HuH-7 (cell line): ENCODE measurements around the gene NTM.
A peak's percentile ranks its signal among the peaks of the same experiment; 100 is the strongest.

Source experiments
- DNase-seq: peaks from one replicate; pipeline ENCODE4 v3.0.0; 2011; ENCODE audit warnings: low spot score

The NTM gene

DNA sequence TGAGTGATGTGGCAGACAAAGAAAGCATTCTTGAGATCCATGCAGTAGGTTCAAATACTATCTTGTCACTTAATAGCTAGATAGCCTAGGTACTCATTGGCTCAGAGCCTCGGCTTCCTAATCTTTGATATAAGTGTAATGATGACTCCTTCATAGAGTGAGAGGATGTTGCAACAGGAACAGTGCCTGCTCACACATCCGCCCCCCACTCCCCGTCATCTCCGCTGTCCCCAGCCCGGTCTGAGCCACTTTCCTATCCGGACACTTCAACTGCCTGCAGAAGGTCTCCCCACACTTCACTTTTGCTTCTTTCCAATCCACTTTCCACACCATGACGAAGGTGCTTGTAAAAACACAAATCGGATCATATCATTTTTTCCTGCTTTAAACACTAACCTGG is 128.8 kb downstream of the NTM start:
- DNase-seq, result no peak

DNA sequence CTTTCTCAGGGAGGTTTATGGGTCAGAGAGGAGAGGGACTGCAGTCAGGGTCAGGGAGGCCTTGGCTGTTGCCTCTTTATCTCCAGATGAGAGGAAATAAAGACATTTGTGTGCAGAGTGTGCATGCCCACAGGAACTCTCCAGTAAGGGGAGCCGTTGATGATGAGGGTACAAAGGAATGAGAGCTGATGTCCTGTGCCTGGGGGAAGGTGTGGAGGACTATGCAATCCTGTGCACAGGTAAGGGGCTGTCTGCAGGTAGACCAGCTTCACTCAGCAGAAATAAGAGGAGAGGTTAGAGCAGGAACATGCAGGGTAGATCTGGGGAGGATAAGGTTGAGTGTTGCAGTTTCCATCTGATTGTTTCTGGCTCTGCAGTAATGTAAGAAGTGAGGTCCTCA is 132.6 kb downstream of the NTM start:
- DNase-seq, result no peak

DNA sequence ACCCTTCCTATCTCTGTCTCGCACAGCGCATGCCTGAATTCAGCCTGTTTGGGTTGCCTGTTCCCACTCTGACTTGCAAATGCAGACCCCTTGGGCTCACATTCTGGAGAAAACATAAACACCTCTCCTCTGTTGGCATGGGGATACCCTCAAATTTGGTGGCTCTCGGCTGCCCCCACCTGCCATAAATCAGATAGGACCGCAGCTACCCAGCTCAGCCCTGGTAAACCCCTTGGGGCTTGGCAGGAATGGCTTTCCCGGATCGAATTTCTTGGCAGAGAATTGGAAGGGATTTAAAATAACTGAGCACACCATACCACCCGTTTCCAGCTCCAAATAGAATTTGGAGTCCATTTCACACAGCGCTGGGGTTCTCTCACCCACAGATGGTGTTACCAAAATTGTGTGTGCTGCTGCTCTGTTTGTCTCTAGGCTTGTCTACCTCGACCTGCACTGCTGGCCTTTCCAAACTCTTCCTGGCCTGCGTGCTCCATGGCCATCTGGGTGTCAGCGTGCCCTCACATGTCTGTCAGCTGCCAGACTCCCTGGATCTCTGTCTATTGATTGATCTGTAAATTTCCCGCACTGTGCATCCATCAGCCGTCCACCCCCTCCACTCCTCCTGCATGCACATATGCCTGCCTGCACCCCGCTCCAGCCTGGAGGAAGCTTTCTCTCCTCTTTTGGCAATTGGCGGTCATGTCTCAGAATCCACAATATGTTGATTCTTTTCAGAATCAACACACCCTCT is 134.0 kb downstream of the NTM start:
- DNase-seq, result no peak

DNA sequence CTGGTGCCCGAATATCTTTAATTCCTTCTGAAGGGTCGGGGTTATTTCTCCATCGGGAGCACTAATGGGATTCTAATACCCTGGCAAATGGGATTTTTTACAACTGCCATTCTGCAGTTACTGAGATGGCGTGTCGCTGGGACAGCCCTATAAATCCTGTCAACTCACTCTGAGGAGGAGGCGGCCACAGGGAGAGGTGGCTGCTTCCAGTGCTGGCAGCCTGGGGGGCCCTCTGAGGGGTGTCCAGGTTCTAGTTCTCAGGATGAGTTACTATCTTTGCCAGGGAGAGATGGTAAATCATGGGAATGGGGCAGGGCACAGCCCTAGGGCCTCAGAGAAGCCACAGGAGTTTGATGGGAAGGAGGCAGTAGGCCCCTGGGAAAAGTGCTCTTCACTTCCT is 135.9 kb downstream of the NTM start:
- DNase-seq, result no peak

DNA sequence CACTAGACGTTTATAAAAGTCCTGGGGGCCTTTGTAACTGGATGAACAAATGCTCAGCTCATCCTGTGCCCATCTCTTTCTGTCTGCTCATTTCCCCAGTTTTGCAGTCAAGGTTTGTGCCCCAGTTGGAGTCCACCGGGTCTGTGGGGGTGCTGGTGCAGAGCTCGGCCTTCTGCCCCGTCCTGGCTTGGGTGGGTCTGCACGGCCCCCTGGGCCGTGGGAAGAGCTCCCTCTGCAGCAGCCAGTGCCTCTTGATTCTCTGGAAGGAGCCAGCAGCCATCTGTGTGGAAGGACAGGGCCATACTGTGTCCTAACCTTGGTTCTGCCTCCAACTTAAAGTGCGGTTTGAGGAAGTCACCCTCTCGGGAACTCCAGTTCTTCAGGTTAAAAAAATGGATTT is 140.2 kb downstream of the NTM start:
- no peak for DNase-seq

DNA sequence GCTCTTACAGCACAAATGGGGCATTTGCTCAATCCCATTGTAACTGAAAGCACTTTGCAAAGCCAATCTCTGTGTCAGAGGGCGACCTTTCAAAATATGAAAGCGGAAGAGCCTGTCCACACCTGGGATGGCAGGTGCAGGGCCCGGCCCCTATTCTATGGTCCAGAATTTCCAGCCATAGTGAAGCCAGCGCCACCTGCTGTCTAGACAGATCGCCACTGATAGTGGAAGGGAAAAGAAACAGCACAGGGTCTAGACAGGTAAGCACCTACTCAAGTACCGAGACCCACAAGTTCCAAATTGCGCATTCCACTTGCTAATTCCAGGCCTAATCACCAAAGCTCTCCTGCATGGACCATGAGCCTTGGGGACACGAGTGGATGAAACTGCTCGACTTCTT is 141.4 kb downstream of the NTM start:
- DNase-seq, result peak; percentile 20

DNA sequence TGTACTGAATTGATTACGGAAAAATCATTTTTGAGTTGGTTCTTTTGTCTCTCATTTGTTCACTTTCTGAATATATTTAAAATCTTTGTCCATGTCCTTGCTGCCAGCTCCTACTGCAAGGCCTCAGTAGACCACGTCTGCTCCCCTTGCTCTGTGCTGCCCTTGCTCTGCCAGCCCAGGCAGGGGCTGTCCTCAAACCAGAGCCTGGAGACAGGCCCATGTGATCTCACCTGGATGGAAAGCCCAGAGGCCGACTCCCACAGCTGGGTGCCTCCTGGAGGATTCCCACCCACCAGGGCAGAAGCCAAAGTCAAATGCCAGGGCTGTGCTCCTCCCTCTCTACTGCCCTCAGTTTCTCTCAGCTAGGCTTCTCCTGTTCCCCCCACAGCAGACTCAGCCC is 141.8 kb downstream of the NTM start:
- no peak for DNase-seq

DNA sequence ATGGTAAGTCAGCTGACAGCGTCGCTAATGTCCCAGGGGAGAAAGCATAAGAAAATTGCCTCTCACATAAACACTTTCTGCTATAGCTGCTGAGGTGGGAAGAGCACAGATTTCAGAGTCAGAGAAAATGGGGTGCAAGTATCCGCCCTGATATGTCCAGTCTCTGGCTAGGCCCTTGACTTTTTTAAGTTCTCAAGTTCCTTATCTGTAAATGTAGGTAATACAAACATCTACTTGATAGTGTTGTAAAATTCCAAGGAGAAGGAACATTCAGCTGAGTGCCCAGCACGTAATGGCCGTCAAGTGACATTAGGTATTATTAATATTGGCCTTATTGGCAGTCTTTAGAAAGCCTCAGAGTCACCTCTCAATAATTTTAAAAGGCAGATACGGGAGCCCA is 143.6 kb downstream of the NTM start:
- no peak for DNase-seq

DNA sequence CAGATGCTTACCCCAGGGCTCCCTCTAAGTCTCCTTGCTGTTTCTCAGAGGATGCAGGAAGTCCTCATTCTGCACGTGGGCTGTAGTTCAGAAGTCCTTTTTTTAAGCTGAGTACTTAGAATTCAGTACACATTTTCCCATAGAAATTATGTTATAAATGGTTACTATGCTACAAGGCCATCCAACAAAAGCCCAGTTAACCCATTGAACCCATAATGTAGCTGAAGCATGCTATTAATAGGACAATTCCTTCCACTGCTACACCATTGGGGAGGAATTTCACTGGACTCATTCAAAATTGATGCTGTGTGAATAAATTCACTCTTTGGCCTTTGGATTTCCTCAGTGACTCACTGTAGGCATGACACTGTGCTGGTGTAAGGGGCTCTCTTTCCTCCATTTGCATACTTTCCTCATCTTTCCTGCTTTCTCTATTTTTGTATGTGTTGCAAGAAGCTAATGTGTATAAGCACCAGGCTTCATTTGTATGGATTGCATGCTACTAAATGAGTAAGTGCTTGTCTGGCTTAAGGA is 148.0 kb downstream of the NTM start:
- DNase-seq, result no peak

DNA sequence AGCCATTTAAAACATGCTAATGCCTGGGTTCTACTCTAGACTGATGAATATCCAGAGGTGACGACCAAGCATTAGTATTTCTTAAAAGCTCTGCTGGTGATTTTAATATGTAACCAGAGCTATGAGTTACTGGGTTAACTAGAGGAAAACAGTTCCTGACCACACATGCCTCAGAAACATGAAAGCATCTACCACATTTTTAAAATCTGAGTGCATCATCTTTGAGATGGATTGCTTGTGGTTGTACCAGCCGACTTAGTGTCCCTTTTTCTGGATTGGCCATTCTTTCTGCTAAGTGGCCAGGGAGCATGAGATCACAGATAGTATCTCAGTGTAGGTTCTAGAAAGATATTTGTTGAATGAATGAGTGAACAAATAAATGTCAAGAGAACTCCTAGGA is 152.4 kb downstream of the NTM start:
- no peak for DNase-seq

DNA sequence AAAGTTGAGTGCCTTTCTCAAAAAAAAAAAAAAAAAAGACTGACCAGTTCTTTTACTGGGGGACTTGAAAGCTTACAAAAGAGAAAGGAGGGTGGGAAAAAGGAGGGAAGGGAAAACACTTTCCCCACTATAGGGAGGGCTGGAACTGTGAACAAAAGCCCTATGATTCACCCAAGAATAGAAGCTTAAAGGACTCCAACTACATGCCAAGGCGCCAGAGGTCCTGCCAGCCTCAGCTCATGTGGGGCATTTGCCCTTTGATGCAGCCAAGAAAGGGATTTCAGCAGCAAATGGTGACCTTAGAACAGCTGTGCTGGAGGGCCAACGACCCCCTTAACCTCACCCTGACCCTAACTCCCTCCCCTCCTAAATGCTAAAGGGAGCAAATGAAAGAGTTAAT is 160.0 kb downstream of the NTM start:
- no peak for DNase-seq

DNA sequence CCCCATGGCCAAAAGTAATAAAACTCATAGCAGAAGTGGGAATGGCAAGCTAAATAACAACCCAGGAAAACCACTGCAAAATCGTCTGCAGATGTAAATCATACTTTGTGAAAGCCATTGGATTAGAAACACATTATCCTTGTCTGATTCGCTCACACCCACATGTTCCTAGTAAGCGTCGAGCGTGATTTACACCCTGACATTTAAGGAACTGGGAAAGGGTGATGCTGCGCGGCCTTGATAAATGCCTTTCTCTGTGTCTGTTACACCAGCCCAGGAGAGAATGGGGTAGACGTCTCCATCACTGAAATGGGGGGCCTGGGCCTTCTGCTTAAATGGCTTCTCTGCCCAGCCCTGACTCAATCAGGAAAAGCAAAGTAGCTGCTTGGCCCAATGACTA is 162.7 kb downstream of the NTM start:
- no peak for DNase-seq

DNA sequence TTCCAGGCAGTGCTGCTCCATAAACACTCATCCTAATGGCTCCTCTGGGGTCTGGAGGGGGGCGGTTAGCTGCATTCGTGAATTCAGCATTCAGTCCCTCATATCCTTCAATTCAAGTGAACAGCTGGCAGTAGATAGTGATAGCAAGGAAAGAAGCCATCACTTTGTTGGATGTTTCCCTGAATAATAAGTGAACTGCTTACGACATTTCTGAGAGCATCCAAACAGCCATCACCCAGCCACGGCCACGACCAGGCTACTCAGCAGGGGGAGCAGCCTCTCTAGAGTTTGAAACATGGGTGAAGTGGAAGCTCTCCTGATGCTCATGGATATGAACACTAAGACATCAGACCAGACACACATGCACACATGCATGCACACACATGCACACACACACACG is 163.6 kb downstream of the NTM start:
- no peak for DNase-seq

DNA sequence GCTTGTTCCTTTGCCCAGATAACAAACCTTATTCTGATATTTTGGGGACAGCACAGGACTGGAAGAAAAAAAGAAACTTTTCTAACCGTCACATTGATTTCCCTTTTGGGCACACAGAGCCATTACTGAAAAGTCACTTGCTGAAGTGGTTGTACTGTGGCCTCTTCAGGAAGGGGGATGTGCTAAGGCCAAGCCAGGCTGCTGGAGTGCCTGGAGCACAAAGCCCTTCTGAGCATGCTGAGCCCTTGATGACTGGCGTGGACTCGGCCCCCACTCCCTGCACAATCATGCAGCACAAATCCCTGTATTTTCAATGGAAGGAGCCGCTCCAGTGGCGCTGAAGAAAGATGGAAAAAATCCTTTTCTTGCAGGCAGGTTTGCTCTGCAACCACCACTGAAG is 164.2 kb downstream of the NTM start:
- no peak for DNase-seq

DNA sequence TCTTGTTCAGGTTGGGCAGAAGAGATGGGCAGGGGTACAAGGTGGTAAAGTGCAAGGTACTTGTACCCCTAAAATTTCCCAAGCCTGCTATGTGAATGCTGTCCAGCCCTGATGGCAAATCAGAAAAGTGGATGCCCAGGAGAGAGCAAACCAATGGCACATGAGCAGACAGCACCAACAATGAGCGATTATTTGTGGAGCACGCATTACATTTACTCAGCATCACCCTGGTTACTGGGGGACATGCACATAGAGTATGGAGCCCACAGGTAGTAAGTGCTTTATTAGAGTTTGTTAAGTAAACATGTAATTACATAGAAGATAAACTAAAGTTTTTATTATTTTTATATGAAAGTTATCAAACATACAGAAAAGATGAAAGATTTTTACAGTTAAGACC is 165.7 kb downstream of the NTM start:
- DNase-seq, result no peak

DNA sequence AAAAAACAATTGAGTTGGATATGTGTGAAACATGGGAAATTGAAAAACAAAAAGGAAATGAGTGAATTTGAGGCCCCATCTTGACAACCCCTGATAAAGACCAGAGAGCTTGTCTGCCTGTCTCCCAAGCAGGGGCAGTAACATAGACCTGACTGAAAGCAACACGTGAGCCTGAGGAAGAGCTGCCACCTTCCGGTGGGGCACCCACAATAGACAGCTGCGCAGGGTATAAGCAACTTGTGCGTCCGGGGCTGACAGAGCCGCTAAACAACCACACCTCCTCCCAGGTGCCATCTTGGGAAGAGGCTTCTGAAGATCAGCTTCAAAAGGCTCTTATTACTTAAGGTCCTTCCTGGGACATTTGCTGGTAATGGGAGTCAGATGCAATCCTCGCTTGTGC is 166.8 kb downstream of the NTM start:
- no peak for DNase-seq

DNA sequence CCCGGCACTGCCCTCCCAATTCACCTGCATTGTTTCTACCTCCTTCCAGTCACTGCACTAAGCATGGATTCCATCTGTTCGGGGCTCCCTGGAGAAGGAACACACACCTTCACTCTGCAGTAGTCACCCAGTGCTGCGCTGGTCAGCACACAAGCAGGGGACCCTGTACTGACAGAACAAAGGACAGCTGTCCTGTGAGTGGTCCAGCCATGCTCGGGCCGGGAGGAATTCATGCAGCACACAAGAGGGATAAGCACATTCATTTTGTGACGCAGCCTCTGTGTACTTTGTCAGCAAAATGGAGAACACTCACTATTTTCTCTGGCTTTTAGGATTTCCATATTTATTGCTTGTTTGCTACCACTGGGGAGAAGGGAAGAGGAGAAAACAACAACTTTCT is 167.3 kb downstream of the NTM start:
- DNase-seq, result no peak

DNA sequence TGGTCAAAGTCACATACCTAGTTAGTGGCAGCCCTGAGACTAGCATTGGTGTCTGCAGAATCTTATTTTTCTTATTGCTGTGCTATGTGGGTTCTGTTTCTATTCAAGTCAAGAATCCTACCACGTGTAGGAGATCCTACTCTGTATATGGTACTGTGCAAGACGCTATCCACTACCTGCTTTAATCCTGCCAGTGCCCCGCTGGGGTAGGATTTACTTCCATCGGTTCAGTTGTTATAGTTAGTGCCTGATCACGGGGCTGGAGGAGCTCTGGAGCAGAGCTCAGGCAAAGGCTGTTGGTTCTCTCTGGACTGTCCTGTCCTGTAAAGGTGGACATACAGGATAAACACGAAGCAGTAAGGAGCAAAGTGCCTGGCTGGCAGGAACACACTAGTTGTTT is 167.9 kb downstream of the NTM start:
- no peak for DNase-seq

DNA sequence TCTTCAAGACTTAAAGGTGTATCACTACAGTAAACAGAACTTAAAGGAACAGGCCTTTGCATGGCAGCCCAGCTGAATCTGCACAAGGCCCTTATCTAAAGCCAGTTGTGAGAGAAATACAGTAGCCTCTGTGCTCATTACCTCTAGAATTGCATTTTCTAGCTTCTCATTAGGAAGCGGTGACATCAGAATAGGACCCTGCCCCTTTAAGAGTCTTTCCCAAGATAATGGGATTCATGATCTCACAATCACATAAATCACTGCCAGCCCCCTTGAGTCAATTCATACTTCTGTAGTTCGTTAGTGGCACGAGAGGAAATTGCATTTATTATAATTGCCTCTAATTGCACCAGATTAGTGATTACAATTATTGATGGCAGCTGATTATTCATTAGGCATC is 170.3 kb downstream of the NTM start:
- DNase-seq, result no peak

DNA sequence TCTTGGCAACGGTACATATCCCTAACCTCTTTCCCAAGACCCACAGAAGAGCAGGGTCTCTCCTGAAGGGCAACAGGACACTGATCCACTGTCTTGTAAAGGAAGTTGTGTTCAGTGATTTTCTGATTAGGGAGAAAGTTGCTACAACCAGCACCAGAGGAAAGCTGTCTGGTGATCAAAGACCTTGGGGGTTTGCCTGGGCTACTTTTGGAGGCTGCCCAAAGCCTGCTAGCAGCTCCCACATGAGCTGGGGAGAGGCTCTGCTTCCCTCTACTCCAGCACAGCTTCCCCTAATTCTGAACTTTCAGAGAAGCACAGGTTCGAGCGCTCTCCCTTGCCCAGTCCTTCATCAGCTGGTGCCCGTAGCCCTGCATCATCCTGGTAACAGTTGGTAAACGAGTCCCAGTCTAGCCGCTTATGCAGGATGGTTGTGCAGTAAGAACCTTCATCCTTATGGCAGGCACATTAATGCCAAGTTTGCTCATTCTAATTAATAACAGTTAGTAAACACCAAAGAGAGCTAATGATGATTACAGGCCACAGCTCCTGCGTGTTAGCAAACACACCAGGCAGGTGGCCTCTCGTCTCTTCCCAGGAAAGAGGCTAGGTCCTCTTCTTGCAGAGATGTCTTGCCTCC is 173.1 kb downstream of the NTM start:
- no peak for DNase-seq

DNA sequence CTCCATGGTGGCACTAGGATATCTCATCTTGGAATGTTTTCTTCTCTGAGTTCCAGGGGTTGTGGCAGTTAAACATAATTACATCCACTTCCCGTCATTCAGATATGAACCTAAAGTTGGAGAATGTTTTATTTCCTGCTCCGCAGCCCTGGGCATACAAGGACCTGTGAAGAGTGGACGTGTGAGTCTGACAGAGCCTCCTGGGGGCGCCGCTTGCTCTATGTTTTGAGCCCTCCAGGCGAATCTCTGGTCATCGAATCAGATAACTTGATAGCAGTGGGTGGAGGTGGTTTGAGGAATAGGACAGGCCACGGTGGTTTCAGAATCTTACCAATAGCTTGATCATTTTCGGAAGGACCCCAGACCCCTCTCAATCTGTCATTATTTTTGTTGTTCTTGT is 174.2 kb downstream of the NTM start:
- no peak for DNase-seq

DNA sequence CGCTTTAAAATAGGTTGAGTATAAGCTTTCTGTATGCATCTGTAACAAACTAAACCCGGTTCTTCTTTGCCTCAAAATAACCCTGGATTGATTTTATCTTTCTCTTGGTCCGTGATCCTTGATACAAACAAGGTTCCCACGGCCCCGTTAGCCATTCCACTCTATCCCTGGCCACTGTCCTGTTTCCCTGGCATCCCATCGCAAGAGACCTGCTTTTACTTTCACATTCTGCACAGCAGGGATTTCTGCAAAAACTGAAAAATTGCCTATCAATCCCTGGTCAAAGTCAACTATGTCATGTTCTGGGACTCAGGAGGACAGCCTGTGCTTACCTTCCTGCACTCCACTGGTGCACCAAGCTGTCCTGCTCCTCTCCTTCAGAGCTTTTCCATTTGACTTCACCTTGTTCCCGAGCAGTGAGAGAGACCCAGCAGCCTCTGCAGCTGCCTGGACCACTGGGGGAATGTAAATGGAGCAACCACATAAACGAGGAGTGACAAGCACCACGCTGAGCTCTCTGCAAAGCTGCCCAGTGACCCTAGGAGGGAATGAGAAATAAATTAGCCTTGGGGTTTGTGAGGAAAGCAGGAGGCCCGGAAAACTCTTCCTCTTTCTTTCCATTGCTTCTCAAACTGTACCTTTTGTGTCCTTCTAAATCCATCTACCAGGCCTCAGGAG is 175.9 kb downstream of the NTM start:
- no peak for DNase-seq

DNA sequence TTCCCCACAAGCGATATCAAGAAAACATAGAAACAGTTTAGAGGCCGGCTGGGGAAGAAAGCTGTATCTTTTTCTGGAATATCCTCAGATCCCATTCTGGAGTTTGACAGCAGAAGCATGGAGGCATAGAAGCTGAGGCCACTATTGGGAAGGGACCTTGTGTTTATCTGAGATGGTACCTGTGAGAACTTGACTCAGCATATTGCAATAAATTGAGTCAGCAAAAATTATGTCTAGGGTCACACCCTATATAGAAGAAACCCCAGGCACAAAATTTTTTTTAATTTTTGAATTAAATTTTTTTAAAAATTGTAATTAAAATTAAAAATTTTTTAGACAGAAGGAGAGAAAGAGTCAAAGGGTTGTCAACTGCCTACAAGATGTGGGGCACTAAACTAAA is 178.7 kb downstream of the NTM start:
- DNase-seq, result no peak
